ENCODE measurements around the gene DNAI1. TPM values are rescaled to one million over a fixed set of nuclear protein-coding genes. Genes with fewer than 3 reads are reported as not detected.

Gene DNAI1
- total and polyA plus RNA-seq, 4 donors: 4.6 to 26.2 (median 9.2) TPM

- Histone ChIP-seq H3K27ac (ENCODE audit: low read depth in 1 of 2, low read length in 1 of 2) (no peak overlapping the region), H3K4me1 (ENCODE audit: control insufficient read depth in 5 of 5, insufficient read depth in 5 of 5, low read length in 5 of 5) (peaks cover 0 to 30% (median 9%) of the 10 kb centered on the region in 5 donors), H3K9me3 (ENCODE audit: control insufficient read depth in 4 of 4, insufficient read depth in 3 of 4, low read length in 3 of 4) (no peaks in the 10 kb centered on the region), H3K36me3 (ENCODE audit: control insufficient read depth in 4 of 4, insufficient read depth in 4 of 4, low read length in 4 of 4) (no peaks in the 10 kb centered on the region), H3K4me3 (no peak overlapping the region), H3K27me3 (ENCODE audit: control insufficient read depth in 3 of 3, insufficient read depth in 3 of 3, low read length in 2 of 3) (peaks cover 0 to 3% (median 0%) of the 10 kb centered on the region in 3 donors), H3K9ac (ENCODE audit: insufficient read depth in 1 of 2, low read length in 2 of 2) (no peak overlapping the region)
- no peak for TF ChIP-seq CTCF (IDR thresholded peaks at IDR 0.05; ENCODE audit: control extremely low read depth, extremely low read depth)
- WGBS, 2 donors: 93 to 96% methylated on average over 3 of the region's 3 CpGs
- ATAC-seq (ENCODE audit: insufficient read depth, low FRiP score) (no peak), DNase-seq (no peak)
These were observed 56.2 kb downstream of the DNAI1 start for GRCh38 chr9:34514816-34515215.

- no peak overlapping the region for H3K27ac ChIP-seq (ENCODE audit: low read depth in 1 of 2, low read length in 1 of 2)
These were observed 57.4 kb downstream of the DNAI1 start for GRCh38 chr9:34515959-34516358.

GRCh38 chr9:34517185-34517584, 58.6 kb downstream of the DNAI1 start:
- no peak for DNase-seq
- no peak for ATAC-seq (ENCODE audit: insufficient read depth, low FRiP score)
- no peak for TF ChIP-seq CTCF (IDR thresholded peaks at IDR 0.05; ENCODE audit: control extremely low read depth, extremely low read depth)
- Histone ChIP-seq H3K9ac (ENCODE audit: insufficient read depth in 1 of 2, low read length in 2 of 2) (no peak overlapping the region), H3K27ac (ENCODE audit: low read depth in 1 of 2, low read length in 1 of 2) (no peak overlapping the region), H3K9me3 (ENCODE audit: control insufficient read depth in 4 of 4, insufficient read depth in 3 of 4, low read length in 3 of 4) (no peaks in the 10 kb centered on the region), H3K4me3 (no peak overlapping the region), H3K4me1 (ENCODE audit: control insufficient read depth in 5 of 5, insufficient read depth in 5 of 5, low read length in 5 of 5) (peaks cover 0 to 14% (median 3%) of the 10 kb centered on the region in 5 donors), H3K27me3 (ENCODE audit: control insufficient read depth in 3 of 3, insufficient read depth in 3 of 3, low read length in 2 of 3) (peaks cover 0 to 7% (median 0%) of the 10 kb centered on the region in 3 donors), H3K36me3 (ENCODE audit: control insufficient read depth in 4 of 4, insufficient read depth in 4 of 4, low read length in 4 of 4) (no peaks in the 10 kb centered on the region)
- WGBS, 2 donors: 90% methylated on average over 7 of the region's 7 CpGs

More at GRCh38 chr9:34515959-34516358, 57.4 kb downstream of the DNAI1 start:
- TF ChIP-seq CTCF (IDR thresholded peaks at IDR 0.05; ENCODE audit: control extremely low read depth, extremely low read depth): no peak
- Histone ChIP-seq H3K9me3 (ENCODE audit: control insufficient read depth in 4 of 4, insufficient read depth in 3 of 4, low read length in 3 of 4) (no peaks in the 10 kb centered on the region), H3K9ac (ENCODE audit: insufficient read depth in 1 of 2, low read length in 2 of 2) (no peak overlapping the region), H3K27me3 (ENCODE audit: control insufficient read depth in 3 of 3, insufficient read depth in 3 of 3, low read length in 2 of 3) (peaks cover 0 to 3% (median 0%) of the 10 kb centered on the region in 3 donors), H3K36me3 (ENCODE audit: control insufficient read depth in 4 of 4, insufficient read depth in 4 of 4, low read length in 4 of 4) (no peaks in the 10 kb centered on the region), H3K4me3 (no peak overlapping the region), H3K4me1 (ENCODE audit: control insufficient read depth in 5 of 5, insufficient read depth in 5 of 5, low read length in 5 of 5) (peaks cover 0 to 22% (median 6%) of the 10 kb centered on the region in 5 donors)
- 92 to 93% methylated on average over 3 of the region's 3 CpGs for WGBS, 2 donors
- ATAC-seq (ENCODE audit: insufficient read depth, low FRiP score): no peak
- no peak for DNase-seq

- H3K9me3 ChIP-seq (ENCODE audit: control insufficient read depth in 4 of 4, insufficient read depth in 3 of 4, low read length in 3 of 4): no peaks in the 10 kb centered on the region
- 87% methylated on average over 6 of the region's 6 CpGs for WGBS, 2 donors
- TF ChIP-seq CTCF (IDR thresholded peaks at IDR 0.05; ENCODE audit: control extremely low read depth, extremely low read depth): no peak
- H3K27me3 ChIP-seq (ENCODE audit: control insufficient read depth in 3 of 3, insufficient read depth in 3 of 3, low read length in 2 of 3): peaks cover 0 to 10% (median 0%) of the 10 kb centered on the region in 3 donors
- no peak overlapping the region for H3K9ac ChIP-seq (ENCODE audit: insufficient read depth in 1 of 2, low read length in 2 of 2)
- no peaks in the 10 kb centered on the region for H3K36me3 ChIP-seq (ENCODE audit: control insufficient read depth in 4 of 4, insufficient read depth in 4 of 4, low read length in 4 of 4)
- no peak overlapping the region for H3K27ac ChIP-seq (ENCODE audit: low read depth in 1 of 2, low read length in 1 of 2)
- DNase-seq (no peak), ATAC-seq (ENCODE audit: insufficient read depth, low FRiP score) (no peak)
- H3K4me1 ChIP-seq (ENCODE audit: control insufficient read depth in 5 of 5, insufficient read depth in 5 of 5, low read length in 5 of 5): peaks cover 0 to 9% (median 3%) of the 10 kb centered on the region in 5 donors
- H3K4me3 ChIP-seq: no peak overlapping the region
These were observed 59.6 kb downstream of the DNAI1 start for GRCh38 chr9:34518110-34518616.
